GM21367 (cell line): ENCODE results near the gene ITPKB.

Experiments
- ATAC-seq: cut with Tn5 transposase; IDR thresholded peaks from one replicate; pipeline ENCODE4 v1.9.1; 2021; ENCODE audit not compliant: unreplicated experiment

Gene ITPKB

GRCh38 chr1:226586116-226586515 lies 153.0 kb downstream of the ITPKB start:
- ATAC-seq: no peak

- ATAC-seq: no peak
Observed at GRCh38 chr1:226584164-226584563, 154.9 kb downstream of the ITPKB start.

- ATAC-seq: no peak
Observed at GRCh38 chr1:226582966-226583365, 156.1 kb downstream of the ITPKB start.
